Dendritic cell treated with granulocyte-macrophage colony-stimulating factor and Interleukin-4, amounts not matched to agents 40 ng/mL and 50 ng/mL, for 4 days (primary cell): ENCODE data around the gene CASZ1.
A peak's percentile ranks its signal among the peaks of the same experiment; 100 is the strongest.

Experiments used
- H3K27ac Mint-ChIP-seq: one replicate; pipeline ENCODE4 v1.8.0; 2022; ENCODE audit warnings: mild to moderate bottlenecking, mixed read lengths
- H3K27me3 Mint-ChIP-seq: one replicate; pipeline ENCODE4 v1.8.0; 2022; ENCODE audit warnings: mild to moderate bottlenecking, mixed read lengths
- H3K36me3 Mint-ChIP-seq: one replicate; pipeline ENCODE4 v1.8.0; 2022; ENCODE audit warnings: low read depth, mixed read lengths
- H3K4me1 Mint-ChIP-seq: one replicate; pipeline ENCODE4 v1.8.0; 2022; ENCODE audit warnings: low read depth, mixed read lengths
- H3K4me3 Mint-ChIP-seq: one replicate; pipeline ENCODE4 v1.8.0; 2022; ENCODE audit warnings: mild to moderate bottlenecking, moderate library complexity, mixed read lengths
- H3K9me3 Mint-ChIP-seq: one replicate; pipeline ENCODE4 v1.8.0; 2022; ENCODE audit warnings: mixed read lengths
- intact Hi-C: fragments of 100-400 bp; cut with micrococcal nuclease; formaldehyde crosslinking; loops from one replicate; pipeline ENCODE4 v1.15.0; 2022

CASZ1 gene

DNA sequence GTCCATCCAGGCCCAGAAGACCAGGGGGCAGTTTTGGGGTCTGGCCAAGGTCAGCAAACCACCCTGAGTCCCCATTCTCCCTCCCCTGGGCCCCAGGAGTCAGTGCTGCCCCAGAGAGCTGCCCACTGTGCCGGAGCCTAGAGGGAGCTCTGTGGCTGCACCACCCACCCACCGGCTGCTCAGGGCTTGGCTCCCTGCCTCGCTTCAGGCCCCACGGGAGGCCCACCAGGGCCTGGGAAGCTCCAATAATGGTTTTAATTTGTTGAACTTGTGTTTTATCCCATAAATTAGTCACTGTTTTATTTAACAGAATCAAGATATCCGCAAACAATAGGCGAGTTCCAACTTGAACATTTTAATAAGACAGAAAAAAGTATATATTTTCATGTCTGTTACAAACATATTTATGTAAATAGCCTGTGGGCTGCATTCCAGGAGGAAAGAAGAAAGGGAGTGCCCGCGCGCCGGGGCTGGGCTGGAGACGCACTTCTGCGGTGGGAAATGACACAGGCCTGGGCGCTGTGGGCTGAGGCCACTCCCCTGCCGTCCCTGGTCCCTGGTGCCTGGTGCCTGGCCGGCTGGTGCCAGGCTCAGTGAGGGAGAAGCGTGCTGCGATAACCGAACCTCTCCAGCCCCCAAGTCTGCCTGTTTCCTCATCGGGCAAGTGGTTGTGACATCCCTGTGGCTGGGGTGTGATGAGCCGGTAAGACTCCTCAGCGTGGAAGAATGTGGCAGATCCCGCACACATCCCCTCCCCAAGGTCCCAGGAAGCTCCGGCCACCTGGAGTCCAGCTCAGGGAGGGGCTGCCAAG is 161.2 kb downstream of the CASZ1 start:
- H3K36me3 Mint-ChIP-seq = peaks cover 32% of the 10 kb centered on the region
- no peak overlapping the region for H3K27ac Mint-ChIP-seq
- H3K4me1 Mint-ChIP-seq = no peaks in the 10 kb centered on the region
- H3K27me3 Mint-ChIP-seq = peaks cover 34% of the 10 kb centered on the region
- intact Hi-C loops = no loop called here
- no peak overlapping the region for H3K4me3 Mint-ChIP-seq
- H3K9me3 Mint-ChIP-seq = no peaks in the 10 kb centered on the region

DNA sequence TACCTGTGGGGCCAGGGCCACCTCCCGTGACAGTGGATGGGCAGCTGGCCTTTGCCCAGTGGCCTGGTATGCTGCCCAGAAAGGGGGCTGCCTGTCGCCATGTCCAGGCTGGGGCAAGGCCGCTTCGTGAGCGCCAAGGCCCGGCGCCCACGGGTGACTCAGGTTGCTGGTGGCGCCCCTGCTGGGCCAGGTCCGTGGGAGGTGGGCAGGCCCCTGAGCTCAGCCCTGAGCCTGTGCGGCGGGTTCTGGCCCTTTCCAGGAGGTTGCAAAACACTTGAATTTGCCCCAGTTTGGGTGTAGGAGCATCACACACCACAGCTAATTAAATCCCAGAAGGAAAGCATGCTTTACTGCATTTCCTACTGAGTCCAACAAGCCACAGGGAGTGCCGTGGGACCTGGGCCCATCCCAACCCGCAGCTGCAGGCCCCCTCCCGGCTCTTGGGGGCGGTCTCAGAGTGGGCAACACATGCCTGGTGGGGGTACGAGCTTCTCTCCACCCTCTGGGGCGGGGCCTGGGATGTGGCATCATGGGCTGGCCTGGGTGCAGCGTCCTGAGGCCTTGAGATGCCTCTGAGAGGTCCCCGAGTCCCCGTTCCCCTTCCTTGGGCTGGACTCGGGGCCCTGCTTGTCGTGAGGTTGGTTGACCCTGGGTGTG is 161.9 kb downstream of the CASZ1 start:
- H3K36me3 Mint-ChIP-seq = peaks cover 40% of the 10 kb centered on the region
- no peaks in the 10 kb centered on the region for H3K9me3 Mint-ChIP-seq
- H3K27me3 Mint-ChIP-seq = peaks cover 28% of the 10 kb centered on the region
- H3K27ac Mint-ChIP-seq = no peak overlapping the region
- H3K4me3 Mint-ChIP-seq = no peak overlapping the region
- no peaks in the 10 kb centered on the region for H3K4me1 Mint-ChIP-seq
- intact Hi-C loops = no loop called here

DNA sequence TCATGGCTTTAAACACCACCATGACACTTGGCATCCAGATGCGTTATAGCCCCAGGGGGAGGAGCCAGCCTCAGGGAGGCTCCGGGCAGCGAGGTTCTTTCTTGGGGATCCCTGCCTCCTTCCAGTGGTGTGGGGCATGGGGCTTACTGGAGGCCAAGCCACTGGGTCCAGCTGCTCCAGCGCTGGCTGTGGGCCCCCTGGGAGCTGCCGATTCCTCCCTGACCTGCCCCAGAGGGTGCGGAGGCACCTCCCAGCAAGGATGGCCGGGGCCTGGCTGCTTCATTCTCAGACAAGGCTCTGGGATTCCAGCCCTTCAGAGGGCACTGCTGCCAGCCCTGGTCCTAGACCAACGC is 162.4 kb downstream of the CASZ1 start:
- no peak overlapping the region for H3K27ac Mint-ChIP-seq
- H3K9me3 Mint-ChIP-seq = no peaks in the 10 kb centered on the region
- intact Hi-C loops = no loop called here
- H3K4me1 Mint-ChIP-seq = no peaks in the 10 kb centered on the region
- peaks cover 45% of the 10 kb centered on the region for H3K36me3 Mint-ChIP-seq
- H3K4me3 Mint-ChIP-seq = no peak overlapping the region
- H3K27me3 Mint-ChIP-seq = peaks cover 24% of the 10 kb centered on the region

DNA sequence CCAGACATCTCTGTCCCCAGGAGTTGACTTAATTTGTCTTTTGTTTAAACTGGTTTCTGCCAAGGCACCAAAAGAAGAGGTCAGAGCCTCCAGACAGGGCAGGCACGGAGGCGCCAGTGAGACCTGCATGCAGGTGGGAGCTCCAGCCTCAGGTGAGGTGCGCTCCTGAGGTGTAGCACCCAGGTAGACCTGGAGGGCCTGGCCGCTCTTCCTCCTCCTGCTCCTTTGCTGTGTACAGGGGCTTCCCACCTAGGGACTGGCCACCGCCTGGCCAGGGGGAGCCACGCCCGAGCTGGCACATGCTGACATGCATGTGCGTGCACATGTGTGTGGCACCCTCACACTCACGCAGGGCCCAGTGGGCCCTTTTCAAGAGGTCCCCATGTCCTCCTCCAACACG is 163.0 kb downstream of the CASZ1 start:
- intact Hi-C loops = no loop called here
- H3K4me3 Mint-ChIP-seq = no peak overlapping the region
- no peaks in the 10 kb centered on the region for H3K9me3 Mint-ChIP-seq
- H3K36me3 Mint-ChIP-seq = peaks cover 45% of the 10 kb centered on the region
- H3K4me1 Mint-ChIP-seq = no peaks in the 10 kb centered on the region
- H3K27me3 Mint-ChIP-seq = peaks cover 24% of the 10 kb centered on the region
- no peak overlapping the region for H3K27ac Mint-ChIP-seq

DNA sequence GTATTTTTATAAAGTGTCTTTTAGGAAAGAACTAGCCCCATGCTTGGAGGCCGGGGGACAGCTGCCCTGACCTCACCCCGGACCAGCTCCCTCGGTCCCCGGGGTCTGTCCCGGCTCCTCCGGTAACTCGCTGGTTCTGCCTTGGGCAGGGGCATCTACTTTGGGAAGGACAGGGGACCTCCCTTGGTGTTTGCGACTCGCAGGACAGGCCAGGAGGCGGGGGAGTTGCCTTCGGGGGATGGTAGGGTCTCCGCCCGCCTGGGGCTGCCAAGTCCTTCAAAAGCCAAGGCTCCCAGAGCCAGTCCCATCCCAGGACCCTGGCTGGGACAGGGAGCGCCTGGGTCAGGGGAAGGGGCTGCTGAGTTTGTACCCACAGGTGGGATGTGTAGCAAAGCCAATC is 163.8 kb downstream of the CASZ1 start:
- no peaks in the 10 kb centered on the region for H3K9me3 Mint-ChIP-seq
- H3K4me1 Mint-ChIP-seq = no peaks in the 10 kb centered on the region
- intact Hi-C loops = no loop called here
- H3K27me3 Mint-ChIP-seq = peaks cover 18% of the 10 kb centered on the region
- H3K4me3 Mint-ChIP-seq = no peak overlapping the region
- H3K36me3 Mint-ChIP-seq = peaks cover 45% of the 10 kb centered on the region
- H3K27ac Mint-ChIP-seq = no peak overlapping the region

DNA sequence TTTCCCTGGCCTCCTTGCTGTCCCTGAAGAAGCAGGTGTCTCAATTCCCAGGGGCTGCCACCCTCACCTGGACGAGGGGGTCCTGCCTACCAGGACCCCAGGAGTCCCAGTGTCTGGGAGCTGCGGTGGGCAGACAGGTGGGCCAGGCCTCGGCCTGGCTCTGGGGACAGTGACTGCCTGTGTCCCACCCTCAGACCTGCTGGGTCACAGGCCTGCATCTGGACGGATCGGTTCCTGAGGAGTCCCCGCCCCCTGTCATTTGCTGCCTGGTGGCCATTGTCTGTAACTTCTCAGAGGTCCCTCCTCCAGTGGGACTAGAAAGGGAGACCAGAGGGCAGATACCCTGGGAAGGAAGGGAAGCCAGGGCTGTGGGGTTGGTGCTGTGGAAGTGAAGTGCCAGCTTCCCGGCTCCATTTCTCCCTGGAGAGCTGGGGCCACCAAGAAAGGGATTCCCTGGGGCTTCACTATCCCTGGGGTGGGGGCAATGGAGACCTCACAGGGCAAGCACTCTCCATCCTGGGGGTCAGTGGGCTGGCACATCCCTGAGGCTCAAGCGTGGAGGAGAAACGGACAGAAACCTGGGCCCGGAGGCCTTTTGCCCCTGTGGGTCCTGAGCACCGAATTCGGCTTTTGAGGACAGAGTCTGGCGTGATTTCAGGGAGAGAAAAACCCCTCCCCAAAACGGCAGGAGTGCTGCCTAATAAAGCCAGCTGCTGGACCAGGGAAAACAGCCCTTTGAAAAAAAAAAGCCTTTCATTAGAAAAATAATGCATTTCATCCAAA is 164.4 kb downstream of the CASZ1 start:
- peaks cover 46% of the 10 kb centered on the region for H3K36me3 Mint-ChIP-seq
- H3K4me3 Mint-ChIP-seq = no peak overlapping the region
- peak overlapping the region; percentile 38 for H3K27ac Mint-ChIP-seq
- no peaks in the 10 kb centered on the region for H3K9me3 Mint-ChIP-seq
- peaks cover 11% of the 10 kb centered on the region for H3K27me3 Mint-ChIP-seq
- intact Hi-C loops = no loop called here
- no peaks in the 10 kb centered on the region for H3K4me1 Mint-ChIP-seq

DNA sequence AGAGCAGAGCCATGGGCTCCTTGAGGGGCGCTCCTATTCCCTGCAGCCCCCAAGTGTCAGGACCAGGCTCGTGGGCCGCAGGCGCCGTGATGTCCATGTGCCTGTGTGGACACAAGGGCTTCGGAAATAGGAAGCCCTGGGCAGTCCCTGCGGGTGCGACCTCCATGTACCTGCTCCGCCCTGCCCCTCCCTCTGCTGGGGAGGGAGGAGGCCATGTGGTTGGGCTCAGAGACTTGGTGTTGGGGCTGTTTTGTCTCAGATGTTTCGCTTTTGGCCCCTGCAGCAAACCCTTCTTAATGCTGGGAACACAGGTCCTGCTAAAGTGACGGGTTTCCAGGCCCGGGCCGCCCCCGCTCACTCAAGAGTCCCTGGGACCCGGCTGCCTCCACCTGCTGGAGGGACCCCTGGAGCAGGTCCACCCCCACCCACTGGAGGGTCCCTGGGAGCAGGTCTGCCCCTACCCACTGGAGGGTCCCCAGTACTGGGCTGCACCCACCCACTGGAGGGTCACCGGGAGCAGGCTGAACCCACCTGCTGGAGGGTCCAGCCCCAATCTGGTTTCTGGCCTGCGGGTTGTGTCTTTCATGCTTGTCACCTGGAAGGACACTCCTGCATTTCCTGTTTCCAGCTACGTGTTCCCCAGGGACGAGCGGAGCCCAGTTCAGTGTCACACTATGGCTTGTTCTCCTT is 165.2 kb downstream of the CASZ1 start:
- H3K36me3 Mint-ChIP-seq = peaks cover 51% of the 10 kb centered on the region
- no peak overlapping the region for H3K4me3 Mint-ChIP-seq
- peaks cover 8% of the 10 kb centered on the region for H3K27me3 Mint-ChIP-seq
- H3K4me1 Mint-ChIP-seq = no peaks in the 10 kb centered on the region
- no peaks in the 10 kb centered on the region for H3K9me3 Mint-ChIP-seq
- intact Hi-C loops = no loop called here
- peak overlapping the region; percentile 38 for H3K27ac Mint-ChIP-seq

DNA sequence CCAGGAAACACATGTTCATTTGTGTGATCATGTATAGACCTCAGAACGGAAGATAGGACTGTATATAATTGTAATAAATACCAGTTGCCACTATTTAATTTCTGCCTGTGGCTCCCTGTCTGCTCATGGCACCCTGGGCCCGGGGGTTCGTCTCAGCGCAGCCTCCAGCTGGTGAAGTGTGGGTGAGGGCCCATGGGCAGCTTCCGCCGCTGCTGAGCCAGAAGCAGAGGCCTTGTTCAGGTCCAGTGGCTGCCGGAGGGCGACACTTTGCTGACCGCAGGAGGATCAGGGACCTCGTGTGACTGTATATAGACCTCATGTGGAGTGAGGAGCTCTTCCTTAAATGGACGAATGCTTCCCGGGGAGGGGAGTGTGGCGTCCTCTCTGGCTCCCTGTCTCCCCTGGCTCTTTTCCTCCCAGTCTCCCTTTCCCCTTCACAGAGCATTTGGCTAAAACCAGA is 165.8 kb downstream of the CASZ1 start:
- no peak overlapping the region for H3K4me3 Mint-ChIP-seq
- H3K4me1 Mint-ChIP-seq = no peaks in the 10 kb centered on the region
- peaks cover 51% of the 10 kb centered on the region for H3K36me3 Mint-ChIP-seq
- intact Hi-C loops = no loop called here
- H3K9me3 Mint-ChIP-seq = no peaks in the 10 kb centered on the region
- peaks cover 3% of the 10 kb centered on the region for H3K27me3 Mint-ChIP-seq
- H3K27ac Mint-ChIP-seq = no peak overlapping the region

DNA sequence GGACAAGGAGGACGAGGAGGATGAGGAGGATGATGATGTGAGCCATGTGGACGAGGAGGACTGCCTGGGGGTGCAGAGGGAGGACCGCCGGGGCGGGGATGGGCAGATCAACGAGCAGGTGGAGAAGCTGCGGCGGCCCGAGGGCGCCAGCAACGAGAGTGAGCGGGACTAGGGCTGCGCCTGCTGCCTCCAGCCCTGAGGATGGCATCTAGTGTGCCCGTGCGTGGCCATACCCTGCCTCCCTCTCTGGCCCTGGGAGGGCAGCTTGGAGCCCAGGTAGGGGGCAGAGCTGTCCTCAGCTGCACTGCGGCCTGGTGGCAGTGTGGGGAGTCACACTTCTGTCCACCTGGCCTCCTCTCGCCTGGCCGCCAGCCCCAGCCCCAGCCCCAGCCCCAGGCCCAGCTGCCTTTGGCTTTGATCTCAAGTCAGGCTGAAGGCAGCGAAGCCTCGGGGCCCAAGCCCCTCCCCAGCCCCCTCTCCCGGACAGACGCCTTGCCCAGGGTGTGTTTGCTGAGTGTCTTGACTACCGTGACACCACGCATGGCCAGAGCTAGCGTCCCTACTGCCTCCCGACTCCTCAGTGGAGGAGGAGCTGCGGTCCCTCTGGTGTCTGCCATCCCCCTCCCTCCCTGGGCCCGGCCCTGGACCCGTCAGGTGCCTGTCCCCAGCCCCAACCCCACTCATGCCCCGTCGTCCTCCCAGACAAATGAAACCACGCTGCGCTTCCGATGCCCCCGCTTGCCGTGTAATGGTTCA is 166.5 kb downstream of the CASZ1 start:
- intact Hi-C loops = no loop called here
- no peaks in the 10 kb centered on the region for H3K9me3 Mint-ChIP-seq
- no peak overlapping the region for H3K27ac Mint-ChIP-seq
- H3K4me3 Mint-ChIP-seq = no peak overlapping the region
- H3K27me3 Mint-ChIP-seq = no peaks in the 10 kb centered on the region
- H3K36me3 Mint-ChIP-seq = peaks cover 54% of the 10 kb centered on the region
- H3K4me1 Mint-ChIP-seq = no peaks in the 10 kb centered on the region

DNA sequence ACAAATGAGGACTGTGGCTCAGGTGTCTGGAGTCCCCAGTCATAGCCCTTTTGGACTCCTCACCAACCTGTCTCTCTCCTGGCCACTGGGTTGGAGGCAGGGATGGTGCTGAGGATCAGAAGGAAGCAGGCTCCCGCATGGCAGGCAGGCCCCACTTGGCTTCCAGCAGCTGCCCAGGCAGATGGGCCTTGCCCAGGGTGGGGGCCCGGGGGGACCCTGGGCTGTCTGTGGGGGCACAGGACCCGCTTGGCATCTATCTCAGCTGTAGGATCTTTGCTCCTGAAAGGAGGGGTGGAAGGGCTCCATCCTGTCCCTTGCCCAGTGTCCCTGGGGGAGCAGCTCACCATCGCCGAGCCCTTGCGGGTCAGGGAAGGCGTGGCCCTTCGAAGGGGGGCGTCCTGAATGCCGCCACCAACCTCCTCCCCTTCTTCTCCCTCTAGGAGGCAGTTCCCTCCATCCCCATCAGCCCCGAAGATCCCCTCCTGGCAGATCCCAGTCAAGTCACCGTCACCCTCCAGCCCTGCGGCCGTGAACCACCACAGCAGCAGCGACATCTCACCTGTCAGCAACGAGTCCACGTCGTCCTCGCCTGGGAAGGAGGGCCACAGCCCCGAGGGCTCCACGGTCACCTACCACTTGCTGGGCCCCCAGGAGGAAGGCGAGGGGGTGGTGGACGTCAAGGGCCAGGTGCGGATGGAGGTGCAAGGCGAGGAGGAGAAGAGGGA is 167.2 kb downstream of the CASZ1 start:
- H3K4me3 Mint-ChIP-seq = no peak overlapping the region

DNA sequence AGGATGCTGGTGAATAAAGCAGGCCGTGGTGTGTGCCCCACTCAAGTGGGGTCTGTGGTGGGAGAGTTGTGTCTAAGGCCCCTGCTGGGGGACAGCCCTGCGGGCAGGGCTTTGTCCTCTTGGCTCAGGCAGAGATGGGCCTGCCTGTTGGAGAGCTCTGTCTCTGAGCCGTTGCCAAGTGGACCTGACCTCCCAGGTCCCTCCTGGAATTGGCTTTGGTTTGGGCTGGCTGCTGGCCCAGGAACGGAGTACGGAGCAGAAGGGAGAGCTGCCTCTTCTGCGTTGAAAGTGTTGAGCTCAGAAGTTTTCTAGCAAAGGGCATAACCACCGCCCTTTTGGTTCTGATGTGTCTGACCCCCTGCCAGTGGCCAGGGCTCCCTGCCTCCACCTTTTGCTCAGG is 167.8 kb downstream of the CASZ1 start:
- no peaks in the 10 kb centered on the region for H3K9me3 Mint-ChIP-seq
- H3K4me1 Mint-ChIP-seq = no peaks in the 10 kb centered on the region
- H3K27ac Mint-ChIP-seq = no peak overlapping the region
- H3K36me3 Mint-ChIP-seq = peaks cover 66% of the 10 kb centered on the region
- no peak overlapping the region for H3K4me3 Mint-ChIP-seq
- no peaks in the 10 kb centered on the region for H3K27me3 Mint-ChIP-seq
- intact Hi-C loops = no loop called here

More for the DNA sequence above, 167.2 kb downstream of the CASZ1 start:
- intact Hi-C loops = no loop called here
- Mint-ChIP-seq H3K9me3 (no peaks in the 10 kb centered on the region), H3K36me3 (peaks cover 62% of the 10 kb centered on the region), H3K27ac (no peak overlapping the region), H3K4me1 (no peaks in the 10 kb centered on the region), H3K27me3 (no peaks in the 10 kb centered on the region)

DNA sequence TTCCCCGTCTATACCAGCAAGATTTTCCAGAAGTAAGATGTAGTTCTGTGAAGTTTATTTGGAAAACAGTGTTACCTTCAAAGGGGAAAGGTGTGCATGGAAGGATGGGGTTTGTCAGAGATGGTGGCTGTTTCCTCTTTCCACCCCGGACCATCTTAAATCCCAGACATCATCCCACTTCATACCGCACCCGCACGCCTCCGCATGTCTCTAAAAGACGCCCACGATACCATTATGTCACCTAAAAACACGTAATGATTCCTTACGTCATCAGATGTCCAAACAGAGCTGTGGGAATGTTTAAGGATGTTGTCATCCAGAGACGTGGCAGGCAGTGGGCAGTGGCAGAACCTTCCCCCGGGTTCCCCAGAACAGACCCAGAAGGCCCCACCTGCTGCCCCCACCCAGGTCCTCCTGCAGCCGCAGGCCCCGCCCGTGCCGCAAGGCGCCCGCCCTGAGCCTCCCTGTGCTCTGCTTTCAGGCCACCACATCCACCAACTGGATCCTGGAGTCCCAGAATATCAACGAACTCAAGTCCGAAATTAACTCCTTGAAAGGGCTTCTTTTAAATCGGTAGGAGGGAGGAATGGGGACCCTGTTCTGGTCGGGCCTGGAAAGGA is 169.5 kb downstream of the CASZ1 start:
- Mint-ChIP-seq H3K36me3 (peaks cover 69% of the 10 kb centered on the region), H3K9me3 (no peaks in the 10 kb centered on the region), H3K27ac (no peak overlapping the region), H3K27me3 (no peaks in the 10 kb centered on the region), H3K4me1 (no peaks in the 10 kb centered on the region), H3K4me3 (no peak overlapping the region)
- intact Hi-C loops = no loop called here
